CD4-positive, alpha-beta T cell treated with Interleukin-15 for 1 hour (primary cell): ENCODE results near the gene EML3.
"Not testable (repeated sequence)": the region's sequence is repeated elsewhere in the genome, so short reads cannot be mapped to it uniquely, and the experiment has no call there.

Source experiments
- DNase-seq: peaks from one replicate; pipeline ENCODE4 v3.0.0-alpha.2; 2020

The EML3 gene

GRCh38 chr11:62567018-62567633, 45.4 kb downstream of the EML3 start:
- DNase-seq, result no peak

DNA sequence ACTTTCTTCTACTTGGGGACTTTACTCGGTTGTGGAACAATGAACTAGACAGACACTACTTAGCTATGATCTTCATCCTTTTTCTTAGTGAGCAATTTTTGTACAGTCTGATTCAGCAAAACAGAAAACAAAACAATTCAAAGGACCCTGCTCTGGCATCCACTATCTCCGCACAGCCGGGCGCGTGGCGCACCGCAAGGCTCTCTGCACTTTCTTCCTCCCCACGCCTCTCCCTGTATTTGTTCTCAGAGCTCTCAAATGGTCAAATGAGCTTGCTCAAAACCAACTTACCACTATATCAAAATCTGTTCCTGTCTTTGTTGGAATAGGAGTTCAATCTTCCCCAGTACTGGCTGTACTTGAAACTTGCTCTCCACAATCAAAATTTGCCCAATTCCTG, 46.3 kb downstream of the EML3 start:
- no peak for DNase-seq

- DNase-seq, result no peak
Observed at GRCh38 chr11:62565100-62565802, 47.3 kb downstream of the EML3 start.

DNA sequence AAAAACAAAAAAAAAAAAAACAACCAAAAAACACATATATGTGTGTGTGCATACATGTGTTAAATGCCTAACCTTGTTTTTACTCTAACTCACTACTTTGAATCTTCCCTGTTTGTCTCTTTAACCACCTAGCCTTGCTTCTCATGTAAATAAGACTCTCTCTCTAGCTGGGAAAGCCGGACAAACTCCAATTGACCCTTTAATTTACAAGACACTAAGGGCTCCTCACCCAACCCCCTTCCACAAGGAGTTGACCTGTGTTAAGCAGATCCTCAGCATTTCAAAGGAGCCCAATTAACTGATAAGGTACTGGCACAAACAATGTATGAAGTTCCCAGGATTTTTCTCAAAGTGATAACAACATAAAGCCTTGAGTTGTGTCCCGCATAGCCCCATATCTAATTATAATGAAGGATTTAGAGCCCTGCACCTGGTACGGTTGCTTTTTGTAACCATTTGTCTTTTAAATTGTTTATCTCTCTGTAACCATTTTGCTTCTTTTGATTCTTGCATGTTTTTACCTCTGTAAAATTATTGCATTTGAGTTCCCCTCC, 50.8 kb downstream of the EML3 start:
- not testable (repeated sequence) for DNase-seq

DNA sequence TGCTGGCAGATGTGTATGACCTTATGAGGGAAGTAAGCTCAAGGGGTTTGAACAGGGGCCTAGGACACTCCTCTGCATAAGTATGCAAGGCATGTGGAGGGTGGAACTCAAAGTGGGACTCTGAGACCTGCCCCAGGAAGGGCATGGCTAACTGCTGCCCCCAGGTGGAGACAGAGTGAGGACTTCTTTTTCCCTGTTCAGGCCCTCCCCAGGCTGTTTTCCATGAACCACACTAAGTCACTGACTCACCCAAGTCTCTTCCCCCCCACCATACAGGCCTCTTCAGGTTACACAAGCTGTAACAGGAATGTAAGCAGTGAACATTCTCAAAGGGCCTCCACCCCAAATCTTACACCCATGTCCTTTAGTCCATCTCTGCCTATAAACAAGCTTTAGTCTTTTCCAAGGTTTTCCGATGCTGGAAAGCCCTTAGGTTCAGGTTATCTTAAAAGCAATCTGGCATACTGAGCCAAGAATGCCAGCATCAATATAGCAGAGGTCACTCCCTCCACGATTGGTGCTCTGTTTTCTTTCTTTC, 51.9 kb downstream of the EML3 start:
- DNase-seq, result peak; percentile 85

DNA sequence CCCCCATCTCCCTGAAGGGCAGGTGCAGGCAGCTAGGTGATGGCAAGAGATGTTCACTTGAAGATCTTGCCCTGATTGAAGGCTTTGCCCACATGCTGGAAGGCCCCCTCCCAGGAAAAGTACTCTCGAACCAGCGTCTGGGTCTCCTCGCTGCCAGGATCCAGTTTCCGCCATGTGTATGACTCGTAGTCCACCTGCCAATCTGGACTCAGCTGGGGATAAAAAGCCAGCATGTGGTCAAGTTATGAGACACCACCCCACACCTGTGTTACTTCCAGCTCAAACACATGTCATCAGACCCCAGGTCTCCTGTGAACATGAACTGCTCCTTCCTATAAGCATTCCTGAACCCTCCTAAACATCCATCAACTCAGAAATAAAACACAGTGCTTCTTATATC, 52.9 kb downstream of the EML3 start:
- not testable (repeated sequence) for DNase-seq

DNA sequence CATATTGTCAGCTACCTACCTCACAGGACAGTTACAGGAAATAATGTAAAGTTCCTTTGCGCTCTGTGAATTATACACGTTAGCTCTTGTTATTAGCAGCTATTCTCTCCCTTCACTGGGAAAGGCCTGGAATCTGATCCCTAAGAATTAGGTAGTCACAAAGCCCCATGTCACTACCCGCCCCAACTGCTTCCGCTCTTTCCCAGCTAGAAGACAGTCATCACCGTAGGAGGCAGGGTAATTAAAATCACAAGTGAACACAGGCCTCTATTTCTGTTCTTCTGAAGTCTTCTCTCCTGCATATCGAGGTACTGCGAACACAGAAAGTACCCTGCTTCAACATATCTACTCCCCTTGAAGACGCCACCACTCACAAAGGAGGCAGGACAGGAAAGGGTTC, 53.4 kb downstream of the EML3 start:
- no peak for DNase-seq

DNA sequence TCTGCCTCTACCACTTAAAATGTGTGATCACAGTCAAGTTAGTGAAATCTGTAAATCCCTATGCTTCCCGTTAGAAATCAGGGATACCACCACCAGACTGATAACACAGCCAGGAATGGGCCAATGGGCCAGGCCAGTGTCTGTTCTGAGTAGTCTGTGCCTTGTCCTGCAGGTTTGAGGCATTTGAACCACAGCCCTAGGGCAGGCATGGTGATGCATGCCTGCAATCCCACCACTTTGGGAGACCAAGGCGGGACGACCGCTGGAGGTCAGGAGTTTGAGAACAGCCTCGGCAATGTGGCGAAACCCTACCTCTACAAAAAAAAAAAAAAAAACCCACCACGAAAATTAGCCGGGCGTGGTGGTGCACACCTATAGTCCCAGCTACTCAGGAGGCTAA, 53.9 kb downstream of the EML3 start:
- no peak for DNase-seq

DNA sequence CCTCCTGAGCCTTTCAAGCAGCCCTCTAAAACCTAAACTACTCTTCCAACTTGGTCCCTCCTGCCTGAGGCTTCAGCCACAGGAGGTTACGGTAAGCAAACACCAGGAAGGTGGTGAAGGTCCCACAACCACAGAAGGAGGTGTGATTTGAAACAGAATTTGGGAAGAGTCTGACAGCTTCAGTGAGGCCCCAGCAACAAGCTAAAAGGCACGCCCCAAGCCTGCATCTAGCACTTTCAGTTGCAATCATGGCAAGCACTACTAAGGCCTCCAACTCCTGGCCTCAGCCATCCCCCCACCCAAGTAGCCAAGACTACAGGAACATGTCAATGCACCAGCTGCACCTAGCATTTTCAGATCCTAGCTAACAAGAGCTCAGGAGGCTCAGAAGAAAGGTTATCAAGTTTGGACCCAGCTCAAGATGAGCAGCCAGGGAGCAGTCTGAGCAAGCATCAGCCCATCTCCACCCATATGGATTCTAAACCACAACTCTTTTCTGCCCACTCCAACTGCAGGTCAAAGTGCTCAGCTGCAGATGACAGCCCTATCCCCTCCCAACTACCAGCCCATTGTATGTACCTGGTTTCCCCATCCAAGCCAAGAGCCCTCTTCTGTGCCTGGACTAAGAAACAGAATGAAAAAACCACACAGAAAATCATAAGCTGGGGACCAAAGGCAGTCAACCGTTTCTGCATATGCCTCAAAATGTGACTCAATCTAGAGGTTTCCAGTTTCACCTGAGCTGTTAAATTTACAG, 55.5 kb downstream of the EML3 start:
- DNase-seq, result no peak

GRCh38 chr11:62556108-62556874, 56.3 kb downstream of the EML3 start:
- peak; percentile 90 for DNase-seq

DNA sequence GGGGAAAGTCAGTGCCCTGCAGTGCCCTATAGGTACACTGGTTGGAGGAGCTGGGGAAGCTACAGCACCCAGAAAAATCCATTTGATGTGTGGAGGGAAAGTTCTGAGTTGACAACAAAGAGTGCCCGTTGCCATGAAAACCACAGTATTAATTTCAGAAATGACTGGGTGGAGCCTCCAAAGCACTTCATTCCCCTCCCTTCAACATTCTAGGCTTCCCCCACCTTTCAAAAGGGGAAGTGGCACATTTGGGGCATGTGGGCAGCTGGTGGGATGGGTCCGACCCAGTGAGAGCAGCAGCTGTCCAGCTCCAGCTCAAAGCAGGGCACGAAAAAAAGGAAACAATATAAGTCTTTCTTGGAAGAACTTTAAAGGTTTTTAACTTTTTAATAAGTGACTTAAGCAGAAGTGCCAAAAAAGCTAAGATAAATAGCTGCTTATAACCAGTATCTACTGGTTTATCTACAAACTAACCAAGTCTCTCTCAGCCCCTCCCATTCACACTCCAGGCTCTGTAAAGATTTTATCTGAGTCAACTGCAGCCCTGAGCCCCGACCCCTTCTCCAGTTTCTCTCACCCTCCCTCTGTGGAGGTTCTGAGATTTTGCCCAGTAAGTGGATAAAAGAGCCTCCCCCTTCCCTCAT, 57.0 kb downstream of the EML3 start:
- peak; percentile 90 for DNase-seq

GRCh38 chr11:62554387-62555167, 58.0 kb downstream of the EML3 start:
- DNase-seq, result no peak

- peak; percentile 77 for DNase-seq
Observed at GRCh38 chr11:62553839-62554361, 58.7 kb downstream of the EML3 start.

DNA sequence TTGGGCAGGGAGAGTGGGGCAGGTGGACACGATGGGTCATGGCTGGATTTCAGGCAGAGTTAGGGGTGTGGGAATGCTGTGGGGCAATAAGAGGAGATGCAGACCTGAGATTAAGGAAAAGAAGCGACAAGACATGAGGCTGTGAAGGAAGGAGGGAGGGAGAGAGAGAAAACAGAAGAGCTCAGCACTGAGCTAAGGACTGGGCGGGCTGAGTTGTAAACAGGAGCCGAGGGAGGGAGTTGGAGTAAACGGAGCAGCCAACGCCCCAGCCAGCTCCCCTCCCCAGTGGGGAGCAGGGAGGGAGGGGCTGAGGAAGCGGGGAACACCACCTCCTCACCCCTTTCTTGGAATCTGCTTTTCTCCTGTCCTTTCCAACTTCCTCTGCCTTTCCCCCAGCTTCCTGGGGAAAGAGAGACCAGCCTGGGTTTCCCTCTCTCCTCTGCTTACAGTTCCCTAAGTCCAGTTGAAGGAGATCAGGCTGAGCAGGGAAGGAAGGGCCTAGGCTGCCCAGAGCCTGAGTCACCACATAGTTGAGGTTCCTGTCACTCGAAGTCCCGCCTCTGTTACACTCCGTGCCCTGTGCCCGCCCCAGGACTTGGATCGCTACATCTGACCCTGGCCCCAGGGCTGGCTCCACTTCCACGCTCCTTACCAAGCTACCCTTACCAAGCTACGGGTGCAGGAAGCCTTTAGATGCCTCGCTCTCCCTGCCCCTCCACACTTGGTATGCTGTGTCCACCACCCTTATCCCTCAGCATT, 59.3 kb downstream of the EML3 start:
- peak; percentile 86 for DNase-seq

DNA sequence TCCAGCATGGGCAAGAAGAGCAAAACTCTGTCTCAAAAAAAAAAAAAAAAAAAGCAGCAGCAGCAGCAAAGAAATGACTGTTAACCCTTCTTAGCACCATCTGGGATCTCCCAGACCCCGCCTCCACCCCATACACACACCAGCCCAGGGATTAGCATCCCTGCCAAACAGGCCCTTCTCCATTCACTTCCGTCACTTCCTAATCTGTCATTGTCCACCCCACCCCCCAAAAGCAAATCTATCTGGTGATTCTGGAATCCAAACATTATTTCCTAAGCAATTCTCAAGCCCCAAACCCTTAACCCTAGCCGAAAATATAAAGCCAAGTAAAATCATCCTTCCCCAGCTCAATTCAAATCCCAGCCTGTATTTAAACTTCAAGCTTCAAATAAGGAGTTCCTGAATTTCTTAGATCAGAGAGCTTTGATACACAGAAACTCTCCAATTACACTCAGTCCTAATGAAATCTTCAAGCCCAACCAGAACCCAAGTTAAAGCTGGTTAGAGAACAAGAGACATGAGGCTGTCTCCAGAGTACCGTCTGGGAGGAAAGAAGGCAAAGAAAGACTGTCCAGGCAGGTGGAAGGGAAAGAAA, 60.0 kb downstream of the EML3 start:
- DNase-seq, result peak; percentile 65
